ENCODE data around the gene OPN3. TPM values are rescaled to one million over a fixed set of nuclear protein-coding genes. Genes with fewer than 3 reads are reported as not detected.

The OPN3 gene
- total RNA-seq, 4 donors from 2014 or later, result 3.5 to 13.9 (median 4.8) TPM

DNA sequence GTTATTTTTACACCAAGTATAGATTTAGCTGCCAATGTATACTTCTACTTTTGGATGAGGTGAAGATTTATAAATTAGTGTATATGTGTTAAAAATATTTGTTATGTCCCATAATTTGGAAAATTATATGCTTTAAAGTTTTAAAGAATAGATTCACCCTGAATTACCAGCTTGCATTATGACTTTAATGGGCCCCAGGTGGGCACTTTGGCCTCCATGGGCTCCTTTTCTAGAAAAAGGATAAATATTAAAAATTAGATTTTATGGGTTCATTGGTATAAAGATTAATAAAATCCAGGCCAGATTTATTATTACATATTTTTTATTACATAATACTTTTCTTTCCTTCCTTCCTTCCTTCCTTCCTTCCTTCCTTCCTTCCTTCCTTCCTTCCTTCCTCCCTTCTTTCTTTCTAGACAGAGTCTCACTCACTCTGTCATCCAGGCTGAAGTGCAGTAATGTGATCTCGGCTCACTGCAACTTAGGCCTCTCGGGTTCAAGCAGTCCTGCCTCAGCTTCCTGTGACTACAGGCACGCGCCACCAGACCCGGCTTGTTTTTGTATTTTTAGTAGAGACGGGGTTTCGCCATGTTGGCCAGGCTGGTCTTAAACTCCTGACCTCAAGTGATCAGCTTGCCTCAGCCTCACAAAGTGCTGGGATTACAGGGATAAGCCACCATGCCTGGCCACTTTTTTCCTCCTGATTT lies 86.1 kb downstream of the OPN3 start:
- Histone ChIP-seq H3K27ac (no peak overlapping the region), H3K27me3 (no peaks in the 10 kb centered on the region), H3K4me1 (no peaks in the 10 kb centered on the region), H3K9me3 (no peaks in the 10 kb centered on the region), H3K36me3 (no peaks in the 10 kb centered on the region), H3K4me3 (no peak overlapping the region)
- 80 to 82% methylated on average over 6 to 7 of the region's 7 CpGs for WGBS, 2 donors (ENCODE audit: low coverage in 1 of 2)
- TF ChIP-seq POLR2A (IDR thresholded peaks at IDR 0.05) (no peak), EP300 (IDR thresholded peaks at IDR 0.05) (no peak), POLR2AphosphoS5 (IDR thresholded peaks at IDR 0.05) (no peak)
- TF ChIP-seq, protein P1, sequence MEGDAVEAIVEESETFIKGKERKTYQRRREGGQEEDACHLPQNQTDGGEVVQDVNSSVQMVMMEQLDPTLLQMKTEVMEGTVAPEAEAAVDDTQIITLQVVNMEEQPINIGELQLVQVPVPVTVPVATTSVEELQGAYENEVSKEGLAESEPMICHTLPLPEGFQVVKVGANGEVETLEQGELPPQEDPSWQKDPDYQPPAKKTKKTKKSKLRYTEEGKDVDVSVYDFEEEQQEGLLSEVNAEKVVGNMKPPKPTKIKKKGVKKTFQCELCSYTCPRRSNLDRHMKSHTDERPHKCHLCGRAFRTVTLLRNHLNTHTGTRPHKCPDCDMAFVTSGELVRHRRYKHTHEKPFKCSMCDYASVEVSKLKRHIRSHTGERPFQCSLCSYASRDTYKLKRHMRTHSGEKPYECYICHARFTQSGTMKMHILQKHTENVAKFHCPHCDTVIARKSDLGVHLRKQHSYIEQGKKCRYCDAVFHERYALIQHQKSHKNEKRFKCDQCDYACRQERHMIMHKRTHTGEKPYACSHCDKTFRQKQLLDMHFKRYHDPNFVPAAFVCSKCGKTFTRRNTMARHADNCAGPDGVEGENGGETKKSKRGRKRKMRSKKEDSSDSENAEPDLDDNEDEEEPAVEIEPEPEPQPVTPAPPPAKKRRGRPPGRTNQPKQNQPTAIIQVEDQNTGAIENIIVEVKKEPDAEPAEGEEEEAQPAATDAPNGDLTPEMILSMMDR (IDR thresholded peaks at IDR 0.05), result no peak
- no peak for ATAC-seq

DNA sequence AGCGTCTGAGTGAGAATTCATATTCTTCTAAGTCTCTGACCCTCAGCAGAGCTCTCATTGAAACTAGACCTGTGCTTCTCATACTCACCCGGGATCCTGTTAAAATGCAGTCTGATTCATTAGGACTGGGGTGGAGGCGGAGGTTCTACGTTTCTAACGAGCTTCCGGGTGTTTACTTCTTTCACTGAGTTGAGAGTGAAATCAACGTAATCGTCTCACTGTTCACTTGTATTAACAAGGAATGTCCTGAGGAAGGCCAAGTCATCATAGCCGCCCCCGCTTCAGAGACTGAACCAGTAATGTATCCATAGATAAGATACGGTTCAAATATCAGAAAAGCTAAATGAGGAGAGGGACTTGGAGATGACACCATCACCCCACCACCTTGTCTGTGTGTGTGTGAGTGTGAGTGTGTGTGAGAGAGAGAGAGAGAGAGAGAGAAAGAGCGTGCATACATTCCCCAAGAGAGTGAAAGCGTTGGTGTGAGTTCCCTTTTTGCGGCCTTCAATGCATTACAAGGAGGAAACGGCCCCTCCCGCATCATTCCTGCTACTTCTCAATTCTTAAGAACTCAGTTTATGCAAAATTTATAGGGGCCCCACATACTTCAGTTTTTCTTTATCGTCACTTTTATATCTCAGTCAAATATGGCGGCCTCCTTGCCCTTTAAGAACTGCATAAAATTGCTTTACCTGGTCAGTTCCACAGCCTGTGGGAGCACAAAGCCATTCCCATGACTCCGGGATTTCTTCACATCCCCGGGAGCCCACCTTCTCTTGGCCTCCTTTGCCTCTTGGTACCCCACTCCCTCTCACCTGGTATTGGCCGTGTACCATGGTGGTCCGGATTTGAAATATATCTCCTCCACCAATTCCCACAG lies 88.2 kb downstream of the OPN3 start:
- H3K9me3 ChIP-seq, result no peaks in the 10 kb centered on the region
- ATAC-seq, result peak; percentile 60
- no peak for TF ChIP-seq EP300 (IDR thresholded peaks at IDR 0.05)
- TF ChIP-seq POLR2AphosphoS5 (IDR thresholded peaks at IDR 0.05), result no peak
- no peak for TF ChIP-seq POLR2A (IDR thresholded peaks at IDR 0.05)
- TF ChIP-seq, protein P1 (IDR thresholded peaks at IDR 0.05), result no peak
- WGBS, 2 donors (ENCODE audit: low coverage in 1 of 2), result 68 to 86% methylated on average over 13 to 22 of the region's 22 CpGs
- no peaks in the 10 kb centered on the region for H3K36me3 ChIP-seq
- H3K27me3 ChIP-seq, result no peaks in the 10 kb centered on the region
- no peaks in the 10 kb centered on the region for H3K4me1 ChIP-seq
- H3K4me3 ChIP-seq, result no peak overlapping the region
- no peak overlapping the region for H3K27ac ChIP-seq

DNA sequence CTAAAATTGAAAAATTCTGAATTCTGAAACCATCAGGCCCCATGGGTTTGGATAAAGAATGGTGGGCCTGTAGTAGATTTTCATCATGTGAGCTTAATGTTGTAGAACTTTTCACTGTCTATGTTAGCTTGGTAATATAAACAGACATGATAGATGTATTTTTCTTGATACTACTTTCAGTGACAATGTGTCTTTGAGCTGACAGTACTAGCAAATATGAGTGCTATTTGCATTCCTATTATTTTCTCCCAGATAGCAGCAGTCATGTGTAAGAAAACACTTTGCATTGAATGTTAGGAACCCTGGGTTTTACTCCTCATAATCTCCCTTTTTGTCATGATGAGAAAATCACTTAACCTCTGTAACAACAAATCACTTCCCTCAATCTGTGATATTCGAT lies 89.9 kb downstream of the OPN3 start:
- Histone ChIP-seq H3K27me3 (no peaks in the 10 kb centered on the region), H3K4me1 (no peaks in the 10 kb centered on the region), H3K4me3 (no peak overlapping the region), H3K36me3 (no peaks in the 10 kb centered on the region), H3K9me3 (no peaks in the 10 kb centered on the region), H3K27ac (no peak overlapping the region)
- ATAC-seq, result no peak
- TF ChIP-seq POLR2AphosphoS5 (IDR thresholded peaks at IDR 0.05), result no peak
- 79 to 83% methylated on average over 1 of the region's 1 CpG for WGBS, 2 donors (ENCODE audit: low coverage in 1 of 2)

DNA sequence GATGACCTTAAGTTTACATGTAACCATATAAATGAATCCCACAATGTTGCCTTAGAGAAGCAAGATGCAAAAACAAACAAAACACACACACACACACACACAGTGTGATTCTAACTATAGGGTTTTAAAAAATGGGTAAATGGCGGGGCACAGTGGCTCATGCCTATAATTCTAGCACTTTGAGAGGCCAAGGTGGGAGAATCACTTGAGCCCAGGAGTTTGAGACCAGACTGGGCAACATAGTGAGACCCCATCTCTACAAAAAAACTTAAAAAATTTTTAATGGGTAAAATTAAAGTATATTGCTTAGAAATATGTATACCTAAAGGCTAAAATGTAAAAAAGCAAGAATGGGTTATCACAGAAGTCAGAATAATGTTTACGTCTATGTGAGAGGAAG lies 92.2 kb downstream of the OPN3 start:
- Histone ChIP-seq H3K9me3 (no peaks in the 10 kb centered on the region), H3K4me3 (no peak overlapping the region), H3K27me3 (no peaks in the 10 kb centered on the region), H3K27ac (no peak overlapping the region), H3K36me3 (no peaks in the 10 kb centered on the region), H3K4me1 (no peaks in the 10 kb centered on the region)
- WGBS, 2 donors (ENCODE audit: low coverage in 1 of 2), result 58 to 71% methylated on average over 2 of the region's 2 CpGs
- ATAC-seq, result no peak
- no peak for TF ChIP-seq POLR2AphosphoS5 (IDR thresholded peaks at IDR 0.05)
- no peak for TF ChIP-seq POLR2A (IDR thresholded peaks at IDR 0.05)
- no peak for TF ChIP-seq EP300 (IDR thresholded peaks at IDR 0.05)
- TF ChIP-seq, protein P1 (IDR thresholded peaks at IDR 0.05), result no peak

Other genes with a start within 250 kb of the OPN3 start
- 10 to 100 TPM; 61.4 to 96.5 (median 72.8) TPM for gene FH, start 120.6 kb downstream of the OPN3 start, total RNA-seq
- gene KMO, start 108.0 kb downstream of the OPN3 start, total RNA-seq, result 1 to 10 TPM in 2 of 4 donors, under 1 TPM in 1, not detected in 1; 0.62 to 3.1 (median 1.1) TPM
- gene CHML, start within 50 bp of the OPN3 start, total RNA-seq, result 10 to 100 TPM in 1 of 4 donors, 1 to 10 TPM in 3; 5.3 to 10.2 (median 8.8) TPM
- under 1 TPM in 1 of 4 donors, not detected in 3; 0.16 TPM for gene WDR64, start 11.9 kb upstream of the OPN3 start, total RNA-seq
- under 1 TPM in 1 of 4 donors, not detected in 3; 0.30 TPM for gene EXO1, start 207.8 kb upstream of the OPN3 start, total RNA-seq

Measured in gastroesophageal sphincter (tissue), 4 donors.